ENCODE measurements around the gene PKNOX2. TPM values are rescaled to one million over a fixed set of nuclear protein-coding genes. Genes with fewer than 3 reads are reported as not detected.

The PKNOX2 gene
- total RNA-seq, 4 donors from 2014 or later = 1.2 to 5.7 (median 2.2) TPM

- Histone ChIP-seq H3K9me3 (no peaks in the 10 kb centered on the region), H3K4me1 (no peaks in the 10 kb centered on the region), H3K36me3 (no peaks in the 10 kb centered on the region), H3K27ac (no peak overlapping the region), H3K27me3 (peaks cover 45% of the 10 kb centered on the region), H3K4me3 (no peak overlapping the region)
- 78% methylated on average over 4 of the region's 4 CpGs; no CpG with 5 or more reads in 1 of the 2 donors for WGBS, 2 donors (ENCODE audit: low coverage in 1 of 2)
- no peak for ATAC-seq
- TF ChIP-seq POLR2A (IDR thresholded peaks at IDR 0.05) = no peak
- no peak for TF ChIP-seq EP300 (IDR thresholded peaks at IDR 0.05)
- TF ChIP-seq, protein P1, sequence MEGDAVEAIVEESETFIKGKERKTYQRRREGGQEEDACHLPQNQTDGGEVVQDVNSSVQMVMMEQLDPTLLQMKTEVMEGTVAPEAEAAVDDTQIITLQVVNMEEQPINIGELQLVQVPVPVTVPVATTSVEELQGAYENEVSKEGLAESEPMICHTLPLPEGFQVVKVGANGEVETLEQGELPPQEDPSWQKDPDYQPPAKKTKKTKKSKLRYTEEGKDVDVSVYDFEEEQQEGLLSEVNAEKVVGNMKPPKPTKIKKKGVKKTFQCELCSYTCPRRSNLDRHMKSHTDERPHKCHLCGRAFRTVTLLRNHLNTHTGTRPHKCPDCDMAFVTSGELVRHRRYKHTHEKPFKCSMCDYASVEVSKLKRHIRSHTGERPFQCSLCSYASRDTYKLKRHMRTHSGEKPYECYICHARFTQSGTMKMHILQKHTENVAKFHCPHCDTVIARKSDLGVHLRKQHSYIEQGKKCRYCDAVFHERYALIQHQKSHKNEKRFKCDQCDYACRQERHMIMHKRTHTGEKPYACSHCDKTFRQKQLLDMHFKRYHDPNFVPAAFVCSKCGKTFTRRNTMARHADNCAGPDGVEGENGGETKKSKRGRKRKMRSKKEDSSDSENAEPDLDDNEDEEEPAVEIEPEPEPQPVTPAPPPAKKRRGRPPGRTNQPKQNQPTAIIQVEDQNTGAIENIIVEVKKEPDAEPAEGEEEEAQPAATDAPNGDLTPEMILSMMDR (IDR thresholded peaks at IDR 0.05) = no peak
- TF ChIP-seq POLR2AphosphoS5 (IDR thresholded peaks at IDR 0.05) = no peak
Measured at GRCh38 chr11:125124618-125124992, 39.9 kb upstream of the PKNOX2 start.

DNA sequence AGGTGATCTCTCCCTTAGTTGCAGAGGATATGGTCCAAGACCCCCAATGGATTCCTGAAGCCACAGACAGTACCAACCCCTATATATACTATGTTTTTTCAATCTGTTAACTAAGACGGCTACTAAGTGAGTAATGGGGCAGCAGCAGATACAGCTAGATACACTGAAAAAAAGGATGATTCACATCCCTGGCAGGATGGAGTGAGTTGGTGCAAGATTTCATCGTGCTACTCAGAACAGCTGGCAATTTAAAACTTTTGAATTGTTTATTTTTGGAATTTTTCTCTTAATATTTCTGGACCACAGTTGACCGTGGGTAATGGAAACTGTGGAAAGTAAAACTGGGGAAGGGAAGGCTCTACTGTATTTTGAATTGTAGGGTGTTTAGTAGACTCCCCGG is 36.1 kb upstream of the PKNOX2 start:
- H3K4me3 ChIP-seq = no peak overlapping the region
- 29 to 44% methylated on average over 4 of the region's 4 CpGs for WGBS, 2 donors (ENCODE audit: low coverage in 1 of 2)
- H3K36me3 ChIP-seq = no peaks in the 10 kb centered on the region
- peaks cover 42% of the 10 kb centered on the region for H3K27me3 ChIP-seq
- no peak overlapping the region for H3K27ac ChIP-seq
- H3K4me1 ChIP-seq = no peaks in the 10 kb centered on the region
- H3K9me3 ChIP-seq = no peaks in the 10 kb centered on the region
- no peak for ATAC-seq
- TF ChIP-seq POLR2A (IDR thresholded peaks at IDR 0.05) (no peak), POLR2AphosphoS5 (IDR thresholded peaks at IDR 0.05) (no peak), EP300 (IDR thresholded peaks at IDR 0.05) (no peak)
- TF ChIP-seq, protein P1 (IDR thresholded peaks at IDR 0.05) = no peak

DNA sequence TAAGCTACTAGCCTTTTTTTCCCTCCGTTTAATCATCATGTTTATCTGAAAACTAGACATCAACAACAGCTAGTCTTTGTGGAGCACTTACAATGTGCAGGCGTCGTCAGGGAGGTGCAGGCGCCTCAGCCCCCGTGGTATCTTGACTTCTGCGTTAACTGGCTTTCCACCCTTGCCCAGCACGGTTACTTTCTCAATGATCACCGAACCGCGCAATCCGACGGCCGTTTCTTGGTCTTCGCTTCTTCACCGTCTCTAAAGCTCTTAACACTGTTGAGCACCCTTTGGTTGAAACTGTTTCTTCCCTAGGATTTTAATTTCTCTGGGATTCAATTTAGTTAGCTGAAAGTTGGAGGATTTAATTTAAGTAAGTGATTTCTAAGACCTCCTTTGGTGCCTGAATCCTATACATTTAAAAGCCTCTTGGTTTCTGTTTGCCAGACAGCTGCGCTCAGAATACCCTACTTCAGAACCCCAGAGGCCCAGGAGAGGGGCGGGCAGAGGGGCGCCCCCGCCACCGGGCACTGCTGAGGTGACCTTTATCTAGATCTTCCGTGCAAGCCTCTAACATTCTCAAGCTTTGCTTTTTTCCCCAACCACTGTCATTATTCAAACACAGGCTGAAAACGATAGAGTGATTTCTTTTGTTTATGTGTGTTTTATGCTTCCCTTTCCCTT is 35.1 kb upstream of the PKNOX2 start:
- peaks cover 42% of the 10 kb centered on the region for H3K27me3 ChIP-seq
- no peaks in the 10 kb centered on the region for H3K36me3 ChIP-seq
- ATAC-seq = no peak
- H3K27ac ChIP-seq = no peak overlapping the region
- no peaks in the 10 kb centered on the region for H3K9me3 ChIP-seq
- no peak for TF ChIP-seq POLR2AphosphoS5 (IDR thresholded peaks at IDR 0.05)
- no peak for TF ChIP-seq EP300 (IDR thresholded peaks at IDR 0.05)
- no peak for TF ChIP-seq POLR2A (IDR thresholded peaks at IDR 0.05)
- TF ChIP-seq, protein P1 (IDR thresholded peaks at IDR 0.05) = no peak
- no peaks in the 10 kb centered on the region for H3K4me1 ChIP-seq
- no peak overlapping the region for H3K4me3 ChIP-seq
- WGBS, 2 donors (ENCODE audit: low coverage in 1 of 2) = 58 to 62% methylated on average over 8 to 22 of the region's 22 CpGs

DNA sequence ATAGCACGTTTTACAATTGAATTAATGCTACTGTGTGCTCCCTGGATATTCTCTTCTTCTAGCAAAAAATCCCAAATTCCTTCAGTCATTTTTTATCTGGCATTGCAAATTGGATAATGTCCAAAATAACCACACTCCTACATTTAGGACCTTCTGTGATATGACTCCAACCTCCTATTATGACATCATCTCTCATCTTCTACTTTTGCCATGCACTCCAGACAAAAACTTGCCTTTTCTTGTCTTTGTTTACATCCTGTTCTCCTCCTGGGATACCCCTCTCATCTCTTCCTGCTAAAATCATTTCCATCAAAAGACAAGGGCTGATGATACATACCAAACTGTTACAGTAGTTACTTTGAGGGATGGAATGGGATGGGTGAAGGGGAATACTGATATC is 32.5 kb upstream of the PKNOX2 start:
- ATAC-seq = no peak
- no peaks in the 10 kb centered on the region for H3K9me3 ChIP-seq
- TF ChIP-seq POLR2A (IDR thresholded peaks at IDR 0.05) (no peak), POLR2AphosphoS5 (IDR thresholded peaks at IDR 0.05) (no peak), EP300 (IDR thresholded peaks at IDR 0.05) (no peak)
- TF ChIP-seq, protein P1 (IDR thresholded peaks at IDR 0.05) = no peak
- 50 to 52% methylated on average over 1 of the region's 1 CpG for WGBS, 2 donors (ENCODE audit: low coverage in 1 of 2)
- no peak overlapping the region for H3K4me3 ChIP-seq
- no peaks in the 10 kb centered on the region for H3K4me1 ChIP-seq
- no peak overlapping the region for H3K27ac ChIP-seq
- peaks cover 28% of the 10 kb centered on the region for H3K27me3 ChIP-seq
- no peaks in the 10 kb centered on the region for H3K36me3 ChIP-seq

DNA sequence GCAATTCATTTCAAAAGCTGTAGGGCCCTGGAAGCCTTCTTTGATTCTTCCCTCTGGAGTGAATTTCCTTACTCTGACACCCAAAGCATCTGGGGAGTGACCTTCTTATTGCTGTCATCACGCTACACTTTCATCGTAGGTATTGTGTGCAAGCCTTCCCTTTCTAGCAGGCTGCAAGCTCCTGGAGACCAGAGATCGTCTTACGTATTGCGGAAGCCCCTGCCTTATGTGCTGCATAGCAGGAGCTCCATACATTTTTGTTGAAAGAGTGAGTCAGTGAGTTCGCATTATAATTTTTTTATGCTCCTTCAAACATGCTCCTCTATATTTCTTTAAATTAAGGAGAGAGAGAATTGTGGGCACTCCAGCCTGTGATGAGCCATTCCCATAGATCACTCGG is 32.0 kb upstream of the PKNOX2 start:
- peaks cover 24% of the 10 kb centered on the region for H3K27me3 ChIP-seq
- ATAC-seq = no peak
- H3K4me3 ChIP-seq = no peak overlapping the region
- no peaks in the 10 kb centered on the region for H3K9me3 ChIP-seq
- H3K27ac ChIP-seq = no peak overlapping the region
- TF ChIP-seq POLR2A (IDR thresholded peaks at IDR 0.05) = no peak
- TF ChIP-seq EP300 (IDR thresholded peaks at IDR 0.05) = no peak
- TF ChIP-seq POLR2AphosphoS5 (IDR thresholded peaks at IDR 0.05) = no peak
- TF ChIP-seq, protein P1 (IDR thresholded peaks at IDR 0.05) = no peak
- WGBS, 2 donors (ENCODE audit: low coverage in 1 of 2) = 76 to 82% methylated on average over 7 of the region's 7 CpGs
- H3K4me1 ChIP-seq = no peaks in the 10 kb centered on the region
- no peaks in the 10 kb centered on the region for H3K36me3 ChIP-seq

Data from gastroesophageal sphincter (tissue), 4 donors.